ENCODE measurements around the gene MT1F.
"Not testable (repeated sequence)": the region's sequence is repeated elsewhere in the genome, so short reads cannot be mapped to it uniquely, and the experiment has no call there.

MT1F gene

DNA sequence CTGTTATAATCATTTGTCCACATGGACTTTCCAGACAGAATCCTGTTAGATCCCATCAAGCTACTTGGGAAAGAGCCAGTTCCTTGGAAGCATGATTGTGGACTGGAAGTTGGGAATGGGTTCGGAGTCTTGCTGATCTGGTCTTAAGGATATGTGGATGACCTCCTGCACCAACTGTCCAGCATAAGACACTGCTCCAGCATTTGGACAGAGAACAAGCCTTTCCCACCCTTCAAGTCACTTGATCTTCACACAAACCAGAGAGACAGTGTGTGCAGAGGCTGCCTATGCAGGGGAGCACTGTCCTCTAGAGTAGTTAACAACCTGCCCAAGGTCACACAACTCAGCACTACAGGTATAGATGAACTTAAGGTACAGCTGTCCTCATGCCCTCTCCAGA, 11.9 kb upstream of the MT1F start:
- DNase-seq: no peak

DNA sequence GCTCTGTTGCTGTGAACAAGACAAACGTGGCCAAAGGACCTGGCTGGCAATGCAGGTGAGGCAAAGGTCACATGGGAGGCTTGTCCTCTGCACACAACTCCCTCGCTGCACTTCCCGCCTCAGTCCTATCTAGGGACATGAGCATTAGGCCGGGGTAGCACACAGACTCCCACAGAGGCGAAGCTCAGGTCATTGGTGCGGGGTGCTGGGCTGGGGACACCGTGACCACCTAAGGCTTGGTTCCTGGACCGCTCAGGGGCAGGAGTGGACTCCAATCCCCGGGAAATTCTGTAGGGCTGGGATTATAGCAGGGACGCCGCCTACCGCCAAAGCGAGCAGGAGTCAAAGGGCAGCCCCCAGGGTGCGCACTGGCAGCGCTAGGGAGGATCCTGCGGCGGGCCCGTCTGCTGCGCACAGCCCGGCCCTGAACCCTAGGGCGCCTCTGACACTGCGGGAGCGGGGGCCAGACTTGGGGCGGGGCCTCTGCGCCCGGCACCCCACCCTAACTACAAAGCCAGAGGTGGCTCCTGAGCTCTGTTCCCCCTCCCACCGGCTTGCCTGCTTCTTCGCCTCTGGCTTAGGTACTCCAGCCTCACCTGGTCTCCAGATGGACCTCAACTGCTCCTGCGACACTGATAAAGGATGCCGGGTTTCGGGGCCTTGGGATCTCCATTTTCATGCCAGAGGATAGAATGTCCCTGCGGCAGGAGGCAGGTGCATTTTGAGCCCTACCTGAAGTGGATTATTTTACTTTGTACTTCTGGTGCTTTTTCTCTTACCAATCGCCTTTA, 9.9 kb upstream of the MT1F start:
- no peak for DNase-seq

DNA sequence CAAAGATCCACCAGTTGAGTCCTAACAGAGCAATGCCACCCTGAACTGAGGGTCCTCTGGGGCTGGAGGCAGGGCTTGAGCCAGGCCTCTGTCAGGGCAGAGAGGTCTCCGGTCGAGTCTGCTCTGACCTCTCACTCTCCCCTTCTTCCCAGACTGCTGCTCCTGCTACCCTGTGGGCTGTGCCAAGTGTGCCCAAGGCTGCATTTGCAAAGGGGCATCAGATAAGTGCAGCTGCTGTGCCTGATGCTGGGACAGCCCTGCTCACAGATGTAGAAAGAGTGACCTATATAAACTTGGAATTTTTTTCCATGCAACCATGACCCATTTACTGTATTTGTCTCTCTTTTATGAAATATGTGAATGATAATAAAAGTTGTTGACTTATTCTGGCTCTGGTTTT, 8.5 kb upstream of the MT1F start:
- DNase-seq: no peak

DNA sequence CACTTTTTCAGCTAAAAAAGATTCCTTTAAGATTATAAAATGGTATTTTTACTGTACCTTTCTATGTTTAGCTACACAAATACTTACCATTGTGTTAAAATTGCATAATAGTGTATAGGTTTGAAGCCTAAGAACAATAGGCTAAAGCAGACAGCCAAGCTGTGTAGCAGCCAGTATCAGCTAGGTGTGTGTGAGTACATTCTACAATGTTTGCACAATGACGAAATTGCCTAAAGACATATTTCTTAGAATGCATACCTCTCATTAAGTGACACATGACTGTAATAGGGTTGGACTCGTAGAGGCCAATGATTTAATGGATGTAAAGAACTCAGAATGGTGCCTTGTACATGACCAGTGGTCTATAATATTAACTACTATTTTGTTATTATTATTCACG, 7.9 kb upstream of the MT1F start:
- no peak for DNase-seq

DNA sequence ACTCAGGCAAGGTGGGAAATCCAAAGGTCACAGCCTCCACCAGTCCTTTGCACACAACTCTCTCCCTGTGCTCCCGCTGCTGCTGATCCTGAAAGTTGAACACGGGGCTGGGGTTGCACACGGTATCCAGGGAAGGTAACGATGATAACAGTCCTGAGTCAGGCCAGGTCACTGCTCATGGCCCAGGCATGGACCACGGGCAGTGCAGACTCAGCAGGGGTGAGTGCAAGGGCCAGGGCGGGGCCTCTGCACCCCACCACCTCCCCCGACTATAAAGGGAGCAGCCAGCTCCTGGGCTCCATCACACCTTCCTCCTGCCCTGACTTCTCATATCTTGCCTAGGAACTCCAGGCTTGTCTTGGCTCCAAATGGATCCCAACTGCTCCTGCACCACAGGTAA, 6.2 kb upstream of the MT1F start, which contains the start of gene MT1B:
Gene MT1B, plus strand, starts transcription at position 301 of the 400 bp plus-strand sequence. Its CDS starts 68 bp downstream, at position 369.
- DNase-seq: no peak

DNA sequence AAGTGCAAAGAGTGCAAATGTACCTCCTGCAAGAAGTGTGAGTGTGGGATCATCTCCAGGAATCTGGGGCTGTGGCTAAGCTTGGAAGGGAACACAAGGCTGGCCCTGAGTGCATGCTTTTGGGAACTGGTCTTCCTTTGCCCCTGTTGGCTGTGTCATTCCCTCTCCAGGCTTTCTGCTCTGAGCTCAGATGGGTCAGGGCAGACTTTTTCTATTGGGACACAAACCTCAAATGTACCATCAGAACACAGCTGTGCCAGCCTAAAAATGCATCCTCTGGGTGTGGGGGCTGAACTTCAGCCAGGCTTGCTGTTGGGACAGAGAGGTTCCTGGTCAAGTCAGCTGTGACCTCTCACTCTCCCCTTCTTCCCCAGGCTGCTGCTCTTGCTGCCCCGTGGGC, 5.2 kb upstream of the MT1F start:
- DNase-seq: no peak

DNA sequence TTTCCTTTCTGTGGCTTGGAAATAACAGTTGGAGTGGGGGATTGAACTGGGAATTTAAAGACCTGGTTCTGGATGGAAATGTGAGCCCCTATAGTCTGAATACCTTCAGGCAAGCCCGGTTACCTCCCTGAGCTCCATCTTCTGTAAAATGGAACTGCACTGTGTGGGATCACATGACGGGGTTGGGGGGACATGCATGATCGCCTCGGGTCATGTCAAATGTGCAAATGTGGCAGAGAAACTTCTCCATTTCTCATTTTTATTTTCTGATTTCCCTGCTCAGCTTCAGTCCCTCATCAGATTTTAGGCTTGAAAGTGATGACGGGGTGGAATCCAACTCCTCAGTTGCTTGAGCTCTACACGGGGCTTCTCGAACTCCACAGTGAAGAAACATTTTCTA, 4.5 kb upstream of the MT1F start:
- DNase-seq: no peak

DNA sequence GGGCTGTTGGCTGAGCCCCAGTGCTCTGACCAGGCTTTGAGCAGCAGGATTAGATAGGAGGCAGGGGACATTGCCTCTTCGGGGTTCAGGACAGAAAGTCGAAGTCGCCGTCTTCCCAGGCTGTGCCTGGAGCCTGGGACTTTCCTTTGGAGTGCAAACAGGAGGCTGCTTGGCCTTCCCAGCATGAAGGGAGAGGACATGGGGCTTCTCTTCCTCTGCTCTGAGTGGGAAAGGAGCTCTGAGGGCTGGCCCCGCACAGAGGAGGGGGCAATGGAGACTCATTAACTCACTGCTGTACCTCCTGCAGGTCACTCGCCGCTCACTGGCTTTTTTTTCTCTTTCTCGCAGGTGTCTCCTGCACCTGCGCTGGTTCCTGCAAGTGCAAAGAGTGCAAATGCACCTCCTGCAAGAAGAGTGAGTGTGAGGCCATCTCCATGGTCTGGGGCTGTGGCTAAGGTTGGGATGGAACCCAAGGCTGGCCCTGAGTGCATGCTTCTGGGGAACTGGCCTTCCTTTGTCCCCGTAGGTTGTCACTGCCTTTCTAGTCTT, 642 bp downstream of the MT1F start:
- no peak for DNase-seq

DNA sequence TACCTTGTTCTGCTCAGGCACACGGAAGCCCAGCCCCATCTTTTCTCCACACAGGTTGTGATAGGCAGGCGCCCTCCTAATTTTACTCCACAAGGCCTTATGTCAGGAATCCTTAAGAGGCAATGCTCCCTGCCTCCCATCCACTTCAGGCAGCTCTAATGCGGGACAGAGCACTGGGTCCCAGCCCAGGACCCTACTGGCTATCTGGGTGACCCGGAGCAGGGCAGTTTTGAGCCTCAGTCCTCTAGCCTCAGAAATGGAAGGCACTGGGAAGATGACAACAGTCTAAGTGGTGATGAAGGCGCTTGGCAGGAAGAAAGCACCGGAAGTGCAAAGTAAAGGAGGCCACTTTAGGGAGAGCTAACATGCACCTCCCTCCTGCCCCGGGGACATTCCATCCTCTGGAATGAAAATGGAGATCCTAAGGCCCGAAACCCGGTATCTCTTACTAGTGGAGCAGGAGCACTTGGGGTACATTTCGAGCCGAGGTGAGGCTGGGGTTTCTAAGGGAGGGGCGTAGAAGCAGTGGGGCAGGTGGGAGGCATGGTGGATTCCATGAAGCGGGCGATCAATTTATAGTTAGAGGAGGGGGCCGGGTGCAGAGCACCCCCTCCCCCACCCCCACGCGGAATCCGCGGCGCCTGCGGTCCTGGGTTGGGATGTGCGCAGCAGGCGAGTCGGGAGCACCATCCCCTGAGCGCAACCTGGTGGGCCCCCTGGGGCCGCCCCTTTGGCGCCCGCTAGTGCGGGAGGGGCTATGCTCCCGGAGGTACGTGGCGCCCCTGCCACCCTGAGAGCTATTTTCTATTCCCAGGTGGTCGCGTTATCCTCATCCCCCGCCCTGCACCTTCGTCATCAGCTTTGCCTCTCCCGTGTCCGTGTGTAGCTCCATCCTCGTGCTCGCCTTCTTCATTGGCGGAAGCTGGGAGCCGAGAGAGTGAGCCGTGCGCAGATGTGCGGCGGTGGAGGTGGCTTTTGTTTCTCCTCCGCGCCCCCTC, 4.9 kb downstream of the MT1F start:
- DNase-seq: peak in 1 of 2 donors; percentile 20

DNA sequence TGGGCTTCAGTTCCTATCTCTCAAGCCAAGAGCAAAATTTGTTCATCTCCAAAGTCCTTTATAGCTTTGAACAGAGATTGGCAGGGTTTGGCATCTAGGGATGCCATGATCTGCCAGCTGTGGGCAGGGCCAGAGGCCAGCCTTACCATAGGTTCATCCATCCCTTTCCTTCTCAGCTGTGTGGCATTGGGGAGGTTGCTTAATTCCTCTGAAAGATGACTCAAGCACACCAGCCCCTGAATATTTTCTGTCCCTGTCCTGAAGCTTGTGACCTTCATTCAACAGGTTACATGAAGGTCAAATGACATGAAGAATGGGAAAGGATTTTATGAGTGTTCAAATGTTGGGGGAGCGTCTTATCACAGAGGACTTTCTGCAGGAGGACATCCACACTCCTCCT, 6.7 kb downstream of the MT1F start:
- DNase-seq: no peak

DNA sequence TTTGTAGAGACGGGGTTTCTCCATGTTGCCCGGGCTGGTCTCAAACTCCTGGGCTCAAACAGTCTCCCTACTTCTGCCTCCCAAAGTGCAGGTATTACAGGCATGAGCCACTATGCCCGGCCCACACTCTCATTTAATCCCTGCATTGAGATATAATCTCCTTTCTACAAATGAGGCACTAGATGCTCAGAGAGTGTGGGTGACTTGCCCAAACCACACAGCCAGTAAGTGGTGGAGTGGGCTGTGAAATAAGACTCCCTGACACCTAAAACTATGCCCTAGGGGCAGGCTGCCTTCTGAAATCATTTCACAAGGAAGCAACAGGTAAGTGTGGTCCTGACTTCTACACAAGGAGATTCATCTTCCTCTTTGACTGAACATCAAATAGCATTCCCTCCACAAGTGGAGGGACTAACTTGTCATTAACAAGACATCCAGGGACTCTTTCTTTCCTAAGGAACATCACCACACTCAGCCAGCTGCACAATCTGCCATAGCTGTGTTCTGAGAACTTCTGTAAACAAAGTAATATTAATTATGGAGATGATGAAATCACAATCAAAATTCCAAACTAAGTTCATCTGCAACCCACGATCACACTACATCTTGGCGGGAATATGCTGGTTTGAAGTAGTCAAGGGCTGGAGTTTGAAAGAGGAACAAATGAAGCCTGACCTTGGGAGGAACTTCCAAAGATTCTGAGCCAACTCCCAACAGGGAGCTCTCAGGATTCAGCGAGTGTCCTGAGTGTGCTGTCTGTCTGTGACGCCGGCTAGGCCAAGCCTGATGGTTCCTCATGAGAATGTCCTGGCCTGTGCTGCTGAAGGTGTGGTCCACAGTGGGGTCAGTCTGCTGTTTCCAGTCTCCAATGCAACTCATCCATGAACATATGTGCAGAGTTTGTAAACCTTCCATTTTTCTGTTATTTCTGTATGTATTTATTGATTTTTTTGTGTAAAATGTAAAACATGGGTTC, 7.8 kb downstream of the MT1F start:
- DNase-seq: not testable (repeated sequence)

DNA sequence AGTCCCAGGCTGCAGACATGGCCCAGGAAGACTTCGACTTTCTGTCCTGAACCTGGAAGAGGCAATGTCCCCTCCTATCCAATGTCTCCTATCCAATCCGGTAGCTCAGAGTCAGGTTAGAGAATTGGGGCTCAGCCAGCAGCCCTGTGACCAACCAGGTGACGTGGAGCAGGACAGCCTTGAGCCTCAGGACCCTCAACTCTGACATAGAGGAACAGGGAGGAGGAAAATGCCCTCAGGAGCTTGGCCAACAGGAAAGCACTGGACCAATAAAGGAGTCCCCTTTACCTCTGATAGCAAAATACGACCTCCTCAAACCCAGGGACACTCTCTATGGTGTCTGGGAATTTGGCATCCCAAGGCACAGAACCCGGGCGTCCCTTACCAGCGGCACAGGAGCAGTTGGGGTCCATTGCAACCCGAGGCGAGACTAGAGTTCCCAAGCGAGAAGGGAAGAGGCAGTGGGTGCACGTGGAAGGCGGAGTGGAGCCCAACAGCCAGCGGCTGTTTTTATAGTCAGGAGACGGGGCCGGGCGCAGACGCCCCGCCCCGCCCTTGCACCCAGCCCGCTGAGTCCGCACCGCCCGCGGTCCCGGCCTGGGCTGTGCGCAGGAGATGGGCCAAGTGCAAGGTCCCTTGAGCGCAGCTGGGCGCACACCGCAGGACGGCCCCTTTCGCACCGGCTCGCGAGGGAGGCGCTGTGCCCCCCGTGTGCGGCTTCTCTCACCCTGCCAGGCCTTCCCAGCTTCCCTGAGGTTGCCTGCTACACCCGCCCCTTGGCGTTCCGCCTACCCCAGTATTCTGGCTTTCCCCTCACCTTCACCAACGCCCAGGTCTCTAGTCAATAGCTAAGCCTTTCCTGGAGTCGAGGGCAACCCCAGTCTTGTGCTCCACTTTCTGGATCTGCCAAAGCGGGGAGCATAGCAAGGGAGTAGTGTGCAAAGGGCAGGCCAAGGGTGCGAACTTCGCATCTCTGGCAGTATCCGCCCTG, 10.1 kb downstream of the MT1F start, which contains the start of gene MT1G:
Gene MT1G, minus strand, starts transcription at position 485 of the 991 bp plus-strand sequence. Its CDS starts 72 bp downstream, at position 413.
- DNase-seq: no peak

DNA sequence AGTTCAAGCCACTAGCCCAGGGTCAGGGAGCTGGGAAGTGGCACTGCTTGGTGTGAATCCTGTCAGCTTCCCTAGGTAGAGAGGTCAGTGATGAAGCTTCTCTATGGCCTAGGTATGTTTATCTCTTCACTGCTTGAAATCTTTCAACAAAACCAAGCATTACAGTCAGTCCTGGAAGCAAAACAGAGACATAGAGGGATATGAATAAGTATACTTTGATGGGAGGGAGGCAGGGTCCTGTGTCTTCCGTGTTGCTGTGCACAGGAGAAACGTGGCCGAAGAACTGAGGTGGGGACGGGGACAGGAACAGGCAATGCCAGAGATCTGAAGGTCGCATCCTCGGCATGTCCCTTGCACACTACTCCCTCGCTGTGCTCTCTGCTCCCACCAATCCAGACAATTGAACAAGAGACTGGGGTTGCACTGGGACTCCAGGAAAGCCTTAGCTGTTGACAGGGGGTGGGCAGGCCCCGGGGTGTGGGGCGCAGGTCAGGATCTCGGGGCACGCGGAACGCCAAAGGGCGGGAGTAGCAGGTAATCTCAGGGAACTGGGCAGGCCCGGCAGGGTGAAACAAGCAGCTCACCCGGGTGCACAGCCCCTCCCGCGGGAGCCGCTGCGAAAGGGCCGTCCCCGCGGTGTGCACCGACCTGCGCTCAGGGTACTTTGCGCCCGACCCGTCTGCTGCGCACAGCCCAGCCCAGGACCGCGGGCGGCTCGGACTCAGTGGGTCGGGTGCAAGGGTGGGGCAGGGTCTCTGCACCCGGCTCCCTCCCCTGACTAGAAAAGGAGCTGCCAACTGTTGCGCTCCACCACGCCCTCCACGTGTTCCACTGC, 11.5 kb downstream of the MT1F start, which contains the start of gene MT1H:
Gene MT1H, plus strand, starts transcription at position 810 of the 835 bp plus-strand sequence. CDS start 71 bp downstream, outside the sequence.
- no peak for DNase-seq

DNA sequence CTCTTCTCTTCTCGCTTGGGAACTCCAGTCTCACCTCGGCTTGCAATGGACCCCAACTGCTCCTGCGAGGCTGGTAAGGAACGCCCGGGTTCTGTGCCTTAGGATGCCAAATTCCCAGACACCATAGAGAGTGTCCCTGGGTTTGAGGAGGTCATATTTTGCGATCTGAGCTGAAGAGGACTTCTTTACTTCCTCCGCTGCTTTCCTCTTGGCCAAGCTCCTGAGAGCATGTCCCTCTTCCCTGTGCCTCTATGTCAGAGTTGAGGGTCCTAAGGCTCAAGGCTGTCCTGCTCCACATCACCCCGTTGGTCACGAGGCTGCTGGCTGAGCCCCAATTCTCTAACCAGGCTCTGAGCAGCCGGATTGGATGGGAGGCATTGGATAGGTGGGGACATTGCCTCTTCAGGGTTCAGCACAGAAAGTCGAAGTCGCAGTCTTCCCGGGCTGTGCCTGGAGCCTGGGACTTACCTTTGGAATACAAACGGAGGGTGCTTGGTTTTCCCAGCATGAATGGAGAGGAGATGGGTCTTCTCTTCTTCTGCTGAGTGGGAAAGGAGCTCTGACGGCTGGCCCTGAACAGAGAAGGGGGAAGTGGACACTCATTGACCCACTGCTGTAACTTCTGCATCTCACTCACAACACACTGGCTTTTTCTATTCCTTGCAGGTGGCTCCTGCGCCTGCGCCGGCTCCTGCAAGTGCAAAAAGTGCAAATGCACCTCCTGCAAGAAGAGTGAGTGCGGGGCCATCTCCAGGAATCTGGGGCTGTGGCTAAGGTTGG, 12.3 kb downstream of the MT1F start:
- DNase-seq: no peak

DNA sequence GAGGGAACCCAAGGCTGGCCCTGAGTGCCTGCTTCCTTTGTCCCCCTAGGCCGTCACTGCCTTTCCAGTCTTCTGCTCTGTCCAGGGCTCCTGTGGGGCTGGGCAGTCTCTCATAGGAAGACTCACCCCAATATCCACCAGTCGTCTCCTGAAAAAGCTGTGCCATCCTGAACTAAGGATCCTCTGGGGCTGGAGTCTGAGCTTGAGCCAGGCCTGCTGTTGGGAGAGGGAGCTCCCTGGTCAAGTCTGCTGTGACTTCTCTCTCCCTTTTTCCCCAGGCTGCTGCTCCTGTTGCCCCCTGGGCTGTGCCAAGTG, 12.8 kb downstream of the MT1F start:
- DNase-seq: no peak

DNA sequence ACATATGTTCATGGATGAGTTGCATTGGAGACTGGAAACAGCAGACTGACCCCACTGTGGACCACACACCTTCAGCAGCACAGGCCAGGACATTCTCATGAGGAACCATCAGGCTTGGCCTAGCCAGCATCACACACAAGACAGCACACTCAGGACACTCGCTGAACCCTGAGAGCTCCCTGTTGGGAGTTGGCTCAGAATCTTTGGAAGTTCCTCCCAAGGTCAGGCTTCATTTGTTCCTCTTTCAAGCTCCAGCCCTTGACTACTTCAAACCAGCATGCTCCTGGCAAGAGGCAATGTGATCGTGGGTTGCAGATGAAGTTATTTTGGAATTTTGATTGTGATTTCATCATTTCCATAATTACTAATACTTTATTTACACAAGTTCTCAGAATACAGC, 13.9 kb downstream of the MT1F start:
- DNase-seq: not testable (repeated sequence)

DNA sequence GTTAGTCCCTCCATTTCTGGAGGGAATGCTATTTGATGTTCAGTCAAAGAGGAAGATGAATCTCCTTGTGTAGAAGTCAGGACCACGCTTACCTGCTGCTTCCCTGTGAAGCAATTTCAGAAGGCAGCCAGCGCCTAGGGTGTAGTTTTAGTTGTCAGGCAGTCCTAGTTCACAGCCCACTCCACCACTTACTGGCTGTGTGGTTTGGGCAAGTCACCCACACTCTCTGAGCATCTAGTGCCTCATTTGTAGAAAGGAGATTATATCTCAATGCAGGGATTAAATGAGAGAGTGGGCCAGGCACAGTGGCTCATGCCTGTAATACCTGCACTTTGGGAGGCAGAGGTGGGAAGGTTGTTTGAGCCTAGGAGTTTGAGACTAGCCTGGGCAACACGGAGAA, 14.4 kb downstream of the MT1F start:
- not testable (repeated sequence) for DNase-seq

DNA sequence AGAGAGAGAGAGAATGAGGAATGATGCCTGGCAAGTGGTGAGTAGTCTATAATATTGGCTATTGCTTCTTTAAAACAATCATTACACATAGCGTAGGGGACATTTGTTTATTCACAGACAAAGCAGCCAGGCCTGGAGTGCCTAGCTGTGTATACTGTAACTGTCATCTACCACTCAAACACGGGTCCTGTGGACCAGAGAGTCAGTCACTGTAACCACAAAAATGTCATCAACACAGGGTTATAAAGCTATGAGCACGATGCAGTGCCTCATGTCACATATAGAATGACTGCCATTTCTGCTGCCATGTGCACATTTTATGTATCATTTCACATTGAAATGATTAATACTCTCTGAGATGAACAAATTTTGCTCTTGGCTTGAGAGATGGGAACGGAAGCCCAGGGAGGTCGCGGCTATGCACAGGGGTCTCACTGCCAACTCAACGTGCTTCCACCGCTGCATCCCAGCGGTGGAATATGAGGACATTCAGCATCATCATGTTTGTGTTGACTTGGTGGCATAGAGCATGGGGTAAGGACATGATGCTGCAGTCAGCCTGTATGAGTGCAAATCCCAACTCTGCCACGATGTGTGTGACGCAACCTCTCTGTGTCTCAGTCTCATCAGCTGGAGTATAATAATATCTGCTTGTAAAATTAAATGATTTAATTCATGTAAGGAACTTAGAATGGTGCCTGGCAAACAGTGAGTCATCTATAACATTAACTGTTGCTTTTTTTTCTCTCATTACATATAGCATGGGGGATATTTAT, 15.2 kb downstream of the MT1F start:
- no peak for DNase-seq

All from CD4-positive, alpha-beta T cell treated with Interleukin-1 beta for 1 hour (primary cell).